ENCODE data around the gene R3HCC1L.

R3HCC1L gene

DNA sequence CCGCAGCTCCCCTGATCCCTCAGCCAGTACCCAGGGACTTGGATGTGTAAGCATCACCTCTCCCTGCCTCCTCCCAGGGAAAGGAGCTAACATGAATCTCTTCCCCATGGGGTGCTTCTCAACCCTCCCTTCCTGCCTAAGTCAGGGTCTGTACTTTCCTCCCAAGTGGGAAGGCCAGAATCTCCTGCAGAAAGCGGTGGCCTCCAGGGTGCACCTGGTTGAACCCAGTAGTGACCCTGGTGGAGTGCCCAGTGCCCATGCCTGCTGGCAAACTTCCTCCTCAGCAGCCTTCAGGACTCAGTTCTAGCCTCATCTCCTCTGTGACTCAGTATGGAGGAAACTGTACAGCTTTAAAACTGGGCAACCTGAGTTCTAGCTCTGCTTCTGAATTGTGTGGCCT is 136.3 kb downstream of the R3HCC1L start:
- no peak for TF ChIP-seq JUND (IDR thresholded peaks at IDR 0.05; ENCODE audit: low read depth)
- in situ Hi-C loops (cut with HindIII; ENCODE audit: low pct_unique_long_range_greater_than_20kb, low sequenced_read_pairs): no loop called here
- DNase-seq (ENCODE audit: low read depth in 1 of 2, low spot score in 1 of 2): no peak

DNA sequence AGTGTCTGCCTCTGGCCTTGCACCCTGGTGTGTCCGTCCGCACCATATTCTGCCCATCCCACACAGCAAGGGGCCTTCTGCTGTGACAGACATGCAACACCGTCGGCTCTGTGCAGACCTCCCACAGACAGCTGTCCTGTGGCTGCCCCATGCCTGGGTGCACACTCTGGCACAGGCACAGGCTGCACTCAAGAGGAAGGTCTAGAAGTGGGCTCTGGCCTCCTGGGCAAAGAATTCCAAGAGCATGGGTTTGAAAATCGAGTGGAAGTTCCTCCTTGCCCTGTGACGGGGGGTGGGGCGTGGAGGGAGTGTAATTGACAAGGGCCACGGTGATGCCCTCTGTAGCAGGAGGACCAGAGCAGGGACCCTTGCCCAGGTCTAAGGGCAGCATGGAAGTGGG is 137.8 kb downstream of the R3HCC1L start:
- in situ Hi-C loops (cut with HindIII; ENCODE audit: low pct_unique_long_range_greater_than_20kb, low sequenced_read_pairs): no loop called here
- DNase-seq (ENCODE audit: low read depth in 1 of 2, low spot score in 1 of 2): no peak
- TF ChIP-seq JUND (IDR thresholded peaks at IDR 0.05; ENCODE audit: low read depth): no peak

DNA sequence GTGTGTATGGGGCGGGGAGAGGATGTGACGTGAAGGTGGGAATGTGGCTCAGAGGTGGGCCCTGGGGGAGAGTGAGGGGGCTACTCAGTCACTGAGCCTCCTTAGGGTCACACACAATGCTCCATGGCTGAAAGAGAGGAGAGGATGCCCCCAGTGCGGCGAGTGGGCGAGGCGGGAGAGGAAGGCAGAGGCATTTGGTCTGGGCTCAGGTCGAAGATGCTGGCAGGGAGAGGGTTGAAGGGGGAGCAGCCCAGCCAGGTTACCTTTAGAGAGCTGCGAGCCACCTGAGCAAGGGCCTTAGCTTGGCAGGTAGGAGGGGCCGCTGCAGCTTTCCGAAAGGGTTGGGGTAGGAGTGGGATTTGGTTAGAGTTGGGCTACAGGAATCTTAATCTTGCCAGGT is 138.2 kb downstream of the R3HCC1L start:
- no peak for TF ChIP-seq JUND (IDR thresholded peaks at IDR 0.05; ENCODE audit: low read depth)
- in situ Hi-C loops (cut with HindIII; ENCODE audit: low pct_unique_long_range_greater_than_20kb, low sequenced_read_pairs): no loop called here
- no peak for DNase-seq (ENCODE audit: low read depth in 1 of 2, low spot score in 1 of 2)

DNA sequence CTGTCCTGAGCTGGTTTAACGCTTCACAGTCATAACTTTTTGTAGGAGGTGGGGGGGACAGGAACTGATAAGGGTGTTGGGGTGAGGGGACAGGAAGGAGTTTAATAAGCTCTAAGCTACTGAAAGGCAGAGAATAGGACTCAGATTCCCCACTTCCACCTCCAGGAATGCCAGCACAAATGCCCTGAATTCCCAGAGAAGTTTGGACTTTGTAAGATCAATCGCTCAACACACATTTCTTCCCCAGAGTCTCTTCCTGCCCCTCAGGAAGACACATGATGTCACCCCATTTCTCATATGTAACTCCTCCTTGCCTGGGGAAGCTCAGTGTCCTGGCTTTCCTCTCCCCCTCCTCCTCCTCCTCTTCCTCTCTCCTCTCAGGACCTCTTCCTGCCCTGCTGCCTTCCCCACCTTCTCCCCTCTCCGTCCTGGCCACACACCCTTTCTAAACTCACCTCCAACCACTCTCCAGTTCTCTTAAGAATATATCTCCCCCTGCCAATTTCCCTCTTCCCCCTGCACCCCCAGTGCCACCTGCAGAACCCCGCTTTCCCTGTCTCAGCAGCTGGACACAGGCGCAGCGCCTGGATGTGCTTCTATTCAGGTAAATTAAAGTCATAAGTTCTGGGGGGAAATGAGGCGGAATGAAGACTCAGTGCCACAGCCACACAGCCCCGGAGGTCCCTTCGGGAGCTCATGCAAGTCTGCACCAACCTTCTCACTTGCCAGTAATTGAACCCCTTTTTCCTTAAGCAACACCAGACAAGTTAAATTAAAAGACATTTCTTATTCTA is 138.8 kb downstream of the R3HCC1L start:
- in situ Hi-C loops (cut with HindIII; ENCODE audit: low pct_unique_long_range_greater_than_20kb, low sequenced_read_pairs): no loop called here
- DNase-seq (ENCODE audit: low read depth in 1 of 2, low spot score in 1 of 2): no peak
- no peak for TF ChIP-seq JUND (IDR thresholded peaks at IDR 0.05; ENCODE audit: low read depth)

- in situ Hi-C loops (cut with HindIII; ENCODE audit: low pct_unique_long_range_greater_than_20kb, low sequenced_read_pairs): no loop called here
- no peak for TF ChIP-seq JUND (IDR thresholded peaks at IDR 0.05; ENCODE audit: low read depth)
- no peak for DNase-seq (ENCODE audit: low read depth in 1 of 2, low spot score in 1 of 2)
Observed at GRCh38 chr10:98274562-98274961, 140.1 kb downstream of the R3HCC1L start.

DNA sequence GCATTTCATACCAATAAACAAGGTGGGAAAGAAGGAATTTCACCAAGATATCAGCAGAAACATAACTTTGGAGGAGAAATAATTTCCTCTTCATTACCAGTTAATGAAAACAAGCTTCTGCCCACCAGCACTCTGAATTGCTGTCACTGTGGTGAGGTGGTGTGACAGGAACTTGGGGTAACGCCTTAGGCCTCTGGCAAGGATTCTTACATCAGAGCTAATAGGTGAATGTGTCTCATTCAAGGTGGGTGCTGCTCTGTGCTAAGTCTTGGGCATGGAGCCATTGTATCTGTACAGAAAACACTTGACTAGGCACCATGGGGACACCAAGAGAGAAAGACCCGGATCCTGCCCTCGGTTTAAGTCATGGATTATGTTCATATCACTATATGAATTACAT is 141.9 kb downstream of the R3HCC1L start:
- DNase-seq (ENCODE audit: low read depth in 1 of 2, low spot score in 1 of 2): no peak
- no peak for TF ChIP-seq JUND (IDR thresholded peaks at IDR 0.05; ENCODE audit: low read depth)
- in situ Hi-C loops (cut with HindIII; ENCODE audit: low pct_unique_long_range_greater_than_20kb, low sequenced_read_pairs): no loop called here

DNA sequence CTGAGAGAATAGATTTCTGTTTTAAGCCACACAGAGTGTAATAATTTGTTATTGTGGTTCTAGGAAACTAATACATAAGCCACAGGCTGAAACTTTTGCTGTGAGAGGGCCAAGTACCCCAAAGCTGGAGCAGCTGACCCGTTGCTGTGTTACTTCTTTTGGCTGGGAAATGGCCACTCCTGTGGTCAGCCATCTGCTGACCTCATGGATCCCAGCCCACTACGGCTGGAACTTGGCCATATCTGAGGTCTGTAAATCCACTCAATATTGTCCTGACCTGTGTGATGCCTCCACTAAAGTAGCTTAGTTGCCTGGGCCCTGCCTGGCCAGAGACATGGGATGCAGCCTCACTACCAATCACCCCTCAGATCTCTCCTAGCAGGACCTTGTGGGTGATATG is 151.0 kb downstream of the R3HCC1L start:
- no peak for TF ChIP-seq JUND (IDR thresholded peaks at IDR 0.05; ENCODE audit: low read depth)
- in situ Hi-C loops (cut with HindIII; ENCODE audit: low pct_unique_long_range_greater_than_20kb, low sequenced_read_pairs): no loop called here
- no peak for DNase-seq (ENCODE audit: low read depth in 1 of 2, low spot score in 1 of 2)

- no peak for DNase-seq (ENCODE audit: low read depth in 1 of 2, low spot score in 1 of 2)
- no peak for TF ChIP-seq JUND (IDR thresholded peaks at IDR 0.05; ENCODE audit: low read depth)
- in situ Hi-C loops (cut with HindIII; ENCODE audit: low pct_unique_long_range_greater_than_20kb, low sequenced_read_pairs): no loop called here
Observed at GRCh38 chr10:98286419-98286818, 152.0 kb downstream of the R3HCC1L start.

DNA sequence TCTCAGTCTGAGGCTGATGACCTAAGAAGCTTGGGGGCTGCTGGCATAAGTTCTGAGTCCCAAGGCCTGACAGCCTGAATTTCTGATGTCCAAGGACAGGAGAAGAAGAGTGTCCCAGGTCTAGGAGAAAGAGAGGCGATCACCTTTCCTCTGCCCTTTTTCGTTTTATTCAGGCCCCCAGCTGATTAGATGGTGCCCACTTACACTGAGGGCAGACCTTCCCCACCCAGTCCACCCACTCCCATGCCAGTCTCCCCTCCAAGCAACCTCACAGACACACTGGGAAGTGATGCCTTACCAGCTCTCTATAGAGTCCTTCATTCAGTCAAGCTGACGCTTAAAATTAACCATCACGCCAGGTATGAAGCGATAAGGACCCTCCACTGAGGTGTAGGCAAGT is 152.9 kb downstream of the R3HCC1L start:
- in situ Hi-C loops (cut with HindIII; ENCODE audit: low pct_unique_long_range_greater_than_20kb, low sequenced_read_pairs): no loop called here
- no peak for DNase-seq (ENCODE audit: low read depth in 1 of 2, low spot score in 1 of 2)
- no peak for TF ChIP-seq JUND (IDR thresholded peaks at IDR 0.05; ENCODE audit: low read depth)

DNA sequence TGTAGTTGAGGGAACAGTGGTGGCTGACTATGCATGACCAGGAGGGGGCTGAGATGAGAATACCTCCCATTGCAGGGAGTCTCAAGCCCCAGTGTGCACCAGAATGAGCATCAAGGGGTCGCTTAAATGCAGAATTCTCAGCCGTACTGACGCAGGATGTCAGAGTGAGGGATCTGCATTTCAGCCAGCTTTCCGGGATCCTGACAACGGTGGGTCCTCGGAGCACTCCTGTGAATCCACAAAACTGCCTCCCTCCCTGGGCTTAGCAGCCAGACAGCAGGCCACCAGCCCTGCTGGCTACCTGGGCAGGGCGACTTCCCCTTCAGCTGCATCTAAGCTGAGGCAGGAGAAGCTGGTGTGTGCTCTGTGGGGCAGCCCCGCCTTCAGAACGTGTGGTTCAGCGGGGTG is 155.3 kb downstream of the R3HCC1L start:
- DNase-seq (ENCODE audit: low read depth in 1 of 2, low spot score in 1 of 2): no peak
- no peak for TF ChIP-seq JUND (IDR thresholded peaks at IDR 0.05; ENCODE audit: low read depth)
- in situ Hi-C loops (cut with HindIII; ENCODE audit: low pct_unique_long_range_greater_than_20kb, low sequenced_read_pairs): no loop called here

DNA sequence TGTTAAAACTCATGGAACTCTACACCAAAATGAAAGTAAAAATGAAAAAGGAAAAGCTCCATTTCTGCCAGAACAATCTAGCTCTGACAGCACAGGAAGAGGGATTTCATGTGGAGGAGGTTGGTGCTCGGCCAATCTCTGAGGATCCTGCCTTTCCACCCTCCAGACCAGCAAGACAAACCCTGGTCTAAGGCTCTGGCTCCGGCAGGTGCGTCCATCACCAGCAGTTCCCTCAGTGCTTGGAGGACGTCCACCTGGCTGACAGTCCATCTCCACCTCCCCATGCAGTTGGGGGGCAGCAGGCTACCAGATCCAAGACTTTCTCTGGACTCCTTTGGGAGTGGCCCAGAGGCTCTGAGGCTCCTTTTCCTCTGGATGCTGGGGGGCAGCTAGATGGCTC is 158.5 kb downstream of the R3HCC1L start:
- no peak for TF ChIP-seq JUND (IDR thresholded peaks at IDR 0.05; ENCODE audit: low read depth)
- in situ Hi-C loops (cut with HindIII; ENCODE audit: low pct_unique_long_range_greater_than_20kb, low sequenced_read_pairs): no loop called here
- no peak for DNase-seq (ENCODE audit: low read depth in 1 of 2, low spot score in 1 of 2)

DNA sequence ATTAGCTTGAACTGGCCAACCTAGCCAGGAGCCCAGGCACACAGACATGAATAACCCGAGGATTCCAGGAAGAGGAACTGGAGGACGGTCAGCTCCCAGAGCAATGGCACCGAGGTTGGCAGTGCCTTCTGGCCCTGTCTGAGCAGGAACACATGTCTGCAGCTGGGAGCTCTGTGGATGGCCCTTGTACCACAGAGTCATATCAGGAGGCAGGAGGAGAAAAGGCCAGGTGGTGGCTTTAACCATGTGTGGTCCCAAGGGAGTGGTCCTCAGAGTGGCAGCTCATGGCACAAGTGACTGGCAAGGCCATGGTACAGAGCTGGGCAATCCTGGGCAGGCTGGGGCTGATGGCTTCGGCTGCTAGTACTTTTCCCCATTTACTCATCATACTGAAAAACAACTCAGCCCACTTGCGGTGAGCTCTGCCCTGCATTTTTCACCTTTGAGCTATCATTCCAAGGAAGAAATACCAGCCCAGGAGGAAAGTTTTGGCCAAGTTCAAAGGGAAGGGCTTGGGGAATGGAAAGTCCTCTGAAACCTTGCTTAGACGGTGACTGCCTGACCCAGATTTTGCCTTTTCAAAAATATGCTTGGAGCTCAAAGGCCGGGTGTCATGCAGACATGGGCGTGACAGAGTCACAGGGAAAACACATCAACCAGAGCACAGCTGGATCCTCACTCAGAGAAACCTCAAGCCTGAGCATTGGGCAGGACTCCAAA is 159.3 kb downstream of the R3HCC1L start:
- in situ Hi-C loops (cut with HindIII; ENCODE audit: low pct_unique_long_range_greater_than_20kb, low sequenced_read_pairs): no loop called here
- no peak for DNase-seq (ENCODE audit: low read depth in 1 of 2, low spot score in 1 of 2)
- TF ChIP-seq JUND (IDR thresholded peaks at IDR 0.05; ENCODE audit: low read depth): no peak

DNA sequence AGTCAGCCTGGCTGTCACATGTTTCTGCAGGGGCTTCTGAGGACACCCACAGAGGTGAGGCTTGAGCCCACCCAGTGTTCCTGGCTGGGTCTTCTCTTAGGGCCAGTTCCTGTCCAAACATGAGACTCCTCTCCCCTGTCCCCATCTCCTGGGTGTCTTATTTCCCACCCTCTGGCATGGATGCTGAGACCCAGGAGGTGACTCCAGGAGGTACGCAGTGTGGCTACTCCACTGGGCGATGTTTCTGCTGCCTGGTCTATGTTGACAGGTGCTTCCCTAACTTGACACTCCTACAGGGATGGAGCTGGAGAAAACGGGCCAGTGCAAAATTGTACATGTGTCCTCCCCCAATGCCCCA is 159.8 kb downstream of the R3HCC1L start:
- in situ Hi-C loops (cut with HindIII; ENCODE audit: low pct_unique_long_range_greater_than_20kb, low sequenced_read_pairs): no loop called here
- DNase-seq (ENCODE audit: low read depth in 1 of 2, low spot score in 1 of 2): no peak
- no peak for TF ChIP-seq JUND (IDR thresholded peaks at IDR 0.05; ENCODE audit: low read depth)

Data from T47D (cell line).